CD4-positive, alpha-beta T cell treated with Interleukin-15 for 4 hours (primary cell): ENCODE results near the gene ALKBH7.
"Not testable (repeated sequence)": the region's sequence is repeated elsewhere in the genome, so short reads cannot be mapped to it uniquely, and the experiment has no call there.

Source experiments
- DNase-seq: peaks from one replicate; pipeline ENCODE4 v3.0.0-alpha.2; 2020; ENCODE audit warnings: low spot score

ALKBH7 gene

GRCh38 chr19:6400062-6400944 lies 27.7 kb downstream of the ALKBH7 start:
- not testable (repeated sequence) for DNase-seq

GRCh38 chr19:6402058-6402457 lies 29.5 kb downstream of the ALKBH7 start:
- DNase-seq = no peak

GRCh38 chr19:6402837-6403608 lies 30.4 kb downstream of the ALKBH7 start:
- no peak for DNase-seq

GRCh38 chr19:6406401-6406800 lies 33.8 kb downstream of the ALKBH7 start:
- no peak for DNase-seq

- no peak for DNase-seq
These were observed 36.8 kb downstream of the ALKBH7 start for GRCh38 chr19:6409346-6409745.

GRCh38 chr19:6412061-6412446 lies 39.5 kb downstream of the ALKBH7 start:
- no peak for DNase-seq

GRCh38 chr19:6412447-6413091 lies 40.0 kb downstream of the ALKBH7 start:
- DNase-seq = peak; percentile 43

- DNase-seq = no peak
These were observed 40.7 kb downstream of the ALKBH7 start for GRCh38 chr19:6413291-6413690.

- DNase-seq = no peak
These were observed 41.4 kb downstream of the ALKBH7 start for GRCh38 chr19:6413721-6414643.

- DNase-seq = no peak
These were observed 42.4 kb downstream of the ALKBH7 start for GRCh38 chr19:6414793-6415590.

GRCh38 chr19:6415591-6416190 lies 43.1 kb downstream of the ALKBH7 start:
- DNase-seq = no peak

GRCh38 chr19:6416658-6417405 lies 44.2 kb downstream of the ALKBH7 start:
- DNase-seq = no peak

GRCh38 chr19:6417713-6418561 lies 45.3 kb downstream of the ALKBH7 start:
- no peak for DNase-seq

- DNase-seq = no peak
These were observed 46.0 kb downstream of the ALKBH7 start for GRCh38 chr19:6418562-6418932.

GRCh38 chr19:6421075-6422014 lies 48.8 kb downstream of the ALKBH7 start:
- no peak for DNase-seq

GRCh38 chr19:6423499-6424194 lies 51.1 kb downstream of the ALKBH7 start:
- DNase-seq = peak; percentile 6
